ENCODE data around the gene NUAK1.

The NUAK1 gene

GRCh38 chr12:106163712-106164111 lies 25.0 kb upstream of the NUAK1 start:
- no peak overlapping the region for H3K4me3 ChIP-seq (ENCODE audit: low read depth, low read length)
- TF ChIP-seq, protein P1, sequence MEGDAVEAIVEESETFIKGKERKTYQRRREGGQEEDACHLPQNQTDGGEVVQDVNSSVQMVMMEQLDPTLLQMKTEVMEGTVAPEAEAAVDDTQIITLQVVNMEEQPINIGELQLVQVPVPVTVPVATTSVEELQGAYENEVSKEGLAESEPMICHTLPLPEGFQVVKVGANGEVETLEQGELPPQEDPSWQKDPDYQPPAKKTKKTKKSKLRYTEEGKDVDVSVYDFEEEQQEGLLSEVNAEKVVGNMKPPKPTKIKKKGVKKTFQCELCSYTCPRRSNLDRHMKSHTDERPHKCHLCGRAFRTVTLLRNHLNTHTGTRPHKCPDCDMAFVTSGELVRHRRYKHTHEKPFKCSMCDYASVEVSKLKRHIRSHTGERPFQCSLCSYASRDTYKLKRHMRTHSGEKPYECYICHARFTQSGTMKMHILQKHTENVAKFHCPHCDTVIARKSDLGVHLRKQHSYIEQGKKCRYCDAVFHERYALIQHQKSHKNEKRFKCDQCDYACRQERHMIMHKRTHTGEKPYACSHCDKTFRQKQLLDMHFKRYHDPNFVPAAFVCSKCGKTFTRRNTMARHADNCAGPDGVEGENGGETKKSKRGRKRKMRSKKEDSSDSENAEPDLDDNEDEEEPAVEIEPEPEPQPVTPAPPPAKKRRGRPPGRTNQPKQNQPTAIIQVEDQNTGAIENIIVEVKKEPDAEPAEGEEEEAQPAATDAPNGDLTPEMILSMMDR (IDR thresholded peaks at IDR 0.05; ENCODE audit: borderline replicate concordance, insufficient read depth, low read depth, low read length), result no peak

DNA sequence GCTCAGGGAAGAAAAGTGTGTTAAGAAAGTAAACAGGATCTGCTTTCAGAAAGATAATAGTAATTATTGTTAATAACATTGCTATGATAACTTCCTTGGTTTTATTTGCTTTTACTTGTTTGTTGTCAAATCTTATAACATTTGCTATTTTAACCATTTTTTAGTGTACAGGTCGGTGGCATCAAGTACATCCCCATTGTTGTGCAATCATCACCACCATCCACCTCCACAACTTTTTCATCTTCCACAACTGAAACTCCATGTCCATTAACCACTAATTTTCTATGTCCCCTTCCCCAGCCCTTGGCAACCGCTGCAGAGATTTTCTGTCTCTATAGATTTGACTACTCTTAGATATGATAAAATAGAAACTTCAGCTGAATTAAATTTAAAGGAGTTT lies 22.7 kb upstream of the NUAK1 start:
- no peak overlapping the region for H3K4me3 ChIP-seq (ENCODE audit: low read depth, low read length)
- TF ChIP-seq, protein P1 (IDR thresholded peaks at IDR 0.05; ENCODE audit: borderline replicate concordance, insufficient read depth, low read depth, low read length), result no peak

DNA sequence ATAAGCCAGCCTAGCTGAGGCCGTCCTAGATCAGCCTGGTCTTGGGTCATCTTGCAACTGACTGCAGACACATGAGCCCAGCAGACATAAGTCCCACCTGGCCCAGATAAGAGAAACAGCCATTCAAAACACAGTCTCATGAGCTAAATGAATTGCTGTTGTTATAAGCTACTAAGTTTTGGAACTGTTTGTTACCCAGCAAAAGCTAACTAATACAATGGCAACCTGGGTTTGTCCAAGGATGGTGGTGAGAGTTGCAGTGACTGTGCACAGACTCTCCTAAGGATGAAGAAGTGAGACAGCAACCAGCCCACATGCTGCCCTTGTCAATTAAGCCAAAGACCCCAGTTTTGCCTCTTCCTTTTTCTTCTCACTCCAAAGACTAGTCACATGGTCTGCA lies 22.2 kb upstream of the NUAK1 start:
- no peak overlapping the region for H3K4me3 ChIP-seq (ENCODE audit: low read depth, low read length)
- TF ChIP-seq, protein P1 (IDR thresholded peaks at IDR 0.05; ENCODE audit: borderline replicate concordance, insufficient read depth, low read depth, low read length), result no peak

DNA sequence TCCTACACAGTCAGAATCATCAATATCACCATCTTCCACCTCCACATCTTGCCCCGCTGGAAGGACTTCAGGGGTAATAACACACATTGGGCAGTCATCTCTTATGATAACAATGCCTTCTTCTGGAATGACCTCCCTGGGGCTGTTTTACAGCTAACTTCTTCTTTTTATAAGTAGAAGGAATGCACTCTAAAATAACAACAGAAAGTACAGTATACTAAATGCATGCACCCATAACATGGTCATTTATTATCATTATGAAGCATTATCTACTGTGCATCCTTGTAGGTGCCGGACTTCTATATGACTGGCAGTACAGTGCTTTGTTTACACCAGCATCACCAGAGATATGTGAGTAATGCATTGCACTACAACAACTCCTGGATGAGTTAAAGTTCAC lies 19.0 kb upstream of the NUAK1 start:
- TF ChIP-seq, protein P1 (IDR thresholded peaks at IDR 0.05; ENCODE audit: borderline replicate concordance, insufficient read depth, low read depth, low read length), result no peak
- no peak overlapping the region for H3K4me3 ChIP-seq (ENCODE audit: low read depth, low read length)

- no peak overlapping the region for H3K4me3 ChIP-seq (ENCODE audit: low read depth, low read length)
- TF ChIP-seq, protein P1 (IDR thresholded peaks at IDR 0.05; ENCODE audit: borderline replicate concordance, insufficient read depth, low read depth, low read length), result no peak
These were observed 16.1 kb upstream of the NUAK1 start for GRCh38 chr12:106154751-106155273.

- no peak overlapping the region for H3K4me3 ChIP-seq (ENCODE audit: low read depth, low read length)
- TF ChIP-seq, protein P1 (IDR thresholded peaks at IDR 0.05; ENCODE audit: borderline replicate concordance, insufficient read depth, low read depth, low read length), result no peak
These were observed 13.6 kb upstream of the NUAK1 start for GRCh38 chr12:106152334-106152733.

GRCh38 chr12:106150555-106150954 lies 11.8 kb upstream of the NUAK1 start:
- TF ChIP-seq, protein P1 (IDR thresholded peaks at IDR 0.05; ENCODE audit: borderline replicate concordance, insufficient read depth, low read depth, low read length), result no peak
- H3K4me3 ChIP-seq (ENCODE audit: low read depth, low read length), result no peak overlapping the region
